Measurements from ENCODE around the gene MYBPC3. TPM values are rescaled to one million over a fixed set of nuclear protein-coding genes. Genes with fewer than 3 reads are reported as not detected.

The MYBPC3 gene
- total RNA-seq, 1 donor from 2014 or later: not detected

DNA sequence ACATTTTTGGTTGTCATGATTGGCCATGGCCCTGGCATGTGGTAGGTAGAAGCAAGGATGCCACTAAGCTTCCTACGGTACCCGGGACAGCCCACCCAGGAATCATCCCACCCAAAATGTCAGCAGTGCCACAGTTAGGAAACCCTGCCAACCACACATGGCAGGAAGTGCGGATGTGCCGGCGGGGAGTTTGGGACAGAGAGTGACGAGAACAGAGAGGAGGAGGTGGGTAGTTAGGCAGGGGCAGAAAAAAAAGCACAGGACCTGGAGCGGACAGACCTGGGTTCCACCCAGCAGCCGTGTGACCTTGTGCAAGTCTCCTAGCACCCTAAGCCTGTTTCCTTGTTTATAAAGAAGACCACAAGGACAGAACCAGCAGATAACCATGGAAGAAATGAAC is 22.5 kb upstream of the MYBPC3 start:
- H3K36me3 Mint-ChIP-seq (ENCODE audit: low read depth, unreplicated experiment): no peaks in the 10 kb centered on the region
- H3K27ac Mint-ChIP-seq (ENCODE audit: unreplicated experiment): peak overlapping the region; percentile 64
- no peak for DNase-seq (ENCODE audit: low read depth)

DNA sequence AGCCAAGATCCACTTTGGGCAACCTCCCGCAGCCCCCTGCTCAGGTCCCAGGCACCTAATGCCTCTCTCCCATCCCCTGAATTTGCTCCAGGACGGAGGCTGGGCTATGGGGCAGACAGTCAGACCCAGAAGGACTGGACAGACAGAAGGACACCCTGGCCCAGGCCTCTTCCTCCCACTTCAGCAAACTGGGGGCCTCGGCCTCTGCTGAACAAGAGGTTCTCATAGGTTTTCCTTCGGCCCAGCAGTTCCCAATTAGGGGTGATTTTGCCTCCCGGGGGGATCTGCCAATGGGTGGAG is 22.2 kb upstream of the MYBPC3 start:
- DNase-seq (ENCODE audit: low read depth): no peak
- TF ChIP-seq, protein P1, sequence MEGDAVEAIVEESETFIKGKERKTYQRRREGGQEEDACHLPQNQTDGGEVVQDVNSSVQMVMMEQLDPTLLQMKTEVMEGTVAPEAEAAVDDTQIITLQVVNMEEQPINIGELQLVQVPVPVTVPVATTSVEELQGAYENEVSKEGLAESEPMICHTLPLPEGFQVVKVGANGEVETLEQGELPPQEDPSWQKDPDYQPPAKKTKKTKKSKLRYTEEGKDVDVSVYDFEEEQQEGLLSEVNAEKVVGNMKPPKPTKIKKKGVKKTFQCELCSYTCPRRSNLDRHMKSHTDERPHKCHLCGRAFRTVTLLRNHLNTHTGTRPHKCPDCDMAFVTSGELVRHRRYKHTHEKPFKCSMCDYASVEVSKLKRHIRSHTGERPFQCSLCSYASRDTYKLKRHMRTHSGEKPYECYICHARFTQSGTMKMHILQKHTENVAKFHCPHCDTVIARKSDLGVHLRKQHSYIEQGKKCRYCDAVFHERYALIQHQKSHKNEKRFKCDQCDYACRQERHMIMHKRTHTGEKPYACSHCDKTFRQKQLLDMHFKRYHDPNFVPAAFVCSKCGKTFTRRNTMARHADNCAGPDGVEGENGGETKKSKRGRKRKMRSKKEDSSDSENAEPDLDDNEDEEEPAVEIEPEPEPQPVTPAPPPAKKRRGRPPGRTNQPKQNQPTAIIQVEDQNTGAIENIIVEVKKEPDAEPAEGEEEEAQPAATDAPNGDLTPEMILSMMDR (IDR thresholded peaks at IDR 0.05; ENCODE audit: insufficient read depth, low read depth, low read length): no peak
- no peak for TF ChIP-seq EZH2 (IDR thresholded peaks at IDR 0.05; ENCODE audit: insufficient read depth, low read length)
- H3K79me2 ChIP-seq (ENCODE audit: insufficient read depth, low read length): no peaks in the 10 kb centered on the region
- no peaks in the 10 kb centered on the region for H4K20me1 ChIP-seq (ENCODE audit: insufficient read depth, low read length)
- no peaks in the 10 kb centered on the region for H3K36me3 ChIP-seq (ENCODE audit: insufficient read depth, low read length)
- no peaks in the 10 kb centered on the region for H3K27me3 ChIP-seq (ENCODE audit: insufficient read depth, low read length)
- Mint-ChIP-seq H3K27me3 (ENCODE audit: low read depth, unreplicated experiment) (peaks cover 4% of the 10 kb centered on the region), H3K4me1 (ENCODE audit: low read depth, unreplicated experiment) (peaks cover 11% of the 10 kb centered on the region), H3K36me3 (ENCODE audit: low read depth, unreplicated experiment) (no peaks in the 10 kb centered on the region), H3K9me3 (ENCODE audit: unreplicated experiment) (no peaks in the 10 kb centered on the region), H3K4me3 (ENCODE audit: unreplicated experiment) (no peak overlapping the region), H3K27ac (ENCODE audit: unreplicated experiment) (peak overlapping the region; percentile 64)
- FAIRE-seq: no peak
- H2AFZ ChIP-seq (ENCODE audit: low read depth, low read length): no peak overlapping the region
- H3K9me3 ChIP-seq (ENCODE audit: insufficient read depth, low read depth, low read length): no peaks in the 10 kb centered on the region
- H3K27ac ChIP-seq (ENCODE audit: low read depth, low read length): no peak overlapping the region
- no peak overlapping the region for H3K4me3 ChIP-seq (ENCODE audit: insufficient read depth, low read depth, low read length)
- H3K4me1 ChIP-seq (ENCODE audit: insufficient read depth, low read length): peaks cover 6% of the 10 kb centered on the region
- no peak overlapping the region for H3K4me2 ChIP-seq (ENCODE audit: low read length)
- H3K9ac ChIP-seq (ENCODE audit: low read length): no peak overlapping the region

More for the DNA sequence above, 22.5 kb upstream of the MYBPC3 start:
- Histone ChIP-seq H3K9me3 (ENCODE audit: insufficient read depth, low read depth, low read length) (no peaks in the 10 kb centered on the region), H3K27ac (ENCODE audit: low read depth, low read length) (no peak overlapping the region), H2AFZ (ENCODE audit: low read depth, low read length) (no peak overlapping the region), H3K36me3 (ENCODE audit: insufficient read depth, low read length) (no peaks in the 10 kb centered on the region), H3K79me2 (ENCODE audit: insufficient read depth, low read length) (no peaks in the 10 kb centered on the region), H3K4me1 (ENCODE audit: insufficient read depth, low read length) (peaks cover 6% of the 10 kb centered on the region), H3K4me2 (ENCODE audit: low read length) (no peak overlapping the region), H3K9ac (ENCODE audit: low read length) (no peak overlapping the region), H3K4me3 (ENCODE audit: insufficient read depth, low read depth, low read length) (no peak overlapping the region), H3K27me3 (ENCODE audit: insufficient read depth, low read length) (no peaks in the 10 kb centered on the region), H4K20me1 (ENCODE audit: insufficient read depth, low read length) (no peaks in the 10 kb centered on the region)
- peaks cover under 1% of the 10 kb centered on the region for H3K27me3 Mint-ChIP-seq (ENCODE audit: low read depth, unreplicated experiment)
- FAIRE-seq: no peak
- H3K9me3 Mint-ChIP-seq (ENCODE audit: unreplicated experiment): no peaks in the 10 kb centered on the region
- H3K4me3 Mint-ChIP-seq (ENCODE audit: unreplicated experiment): no peak overlapping the region
- peaks cover 11% of the 10 kb centered on the region for H3K4me1 Mint-ChIP-seq (ENCODE audit: low read depth, unreplicated experiment)
- no peak for TF ChIP-seq EZH2 (IDR thresholded peaks at IDR 0.05; ENCODE audit: insufficient read depth, low read length)
- TF ChIP-seq, protein P1 (IDR thresholded peaks at IDR 0.05; ENCODE audit: insufficient read depth, low read depth, low read length): no peak

DNA sequence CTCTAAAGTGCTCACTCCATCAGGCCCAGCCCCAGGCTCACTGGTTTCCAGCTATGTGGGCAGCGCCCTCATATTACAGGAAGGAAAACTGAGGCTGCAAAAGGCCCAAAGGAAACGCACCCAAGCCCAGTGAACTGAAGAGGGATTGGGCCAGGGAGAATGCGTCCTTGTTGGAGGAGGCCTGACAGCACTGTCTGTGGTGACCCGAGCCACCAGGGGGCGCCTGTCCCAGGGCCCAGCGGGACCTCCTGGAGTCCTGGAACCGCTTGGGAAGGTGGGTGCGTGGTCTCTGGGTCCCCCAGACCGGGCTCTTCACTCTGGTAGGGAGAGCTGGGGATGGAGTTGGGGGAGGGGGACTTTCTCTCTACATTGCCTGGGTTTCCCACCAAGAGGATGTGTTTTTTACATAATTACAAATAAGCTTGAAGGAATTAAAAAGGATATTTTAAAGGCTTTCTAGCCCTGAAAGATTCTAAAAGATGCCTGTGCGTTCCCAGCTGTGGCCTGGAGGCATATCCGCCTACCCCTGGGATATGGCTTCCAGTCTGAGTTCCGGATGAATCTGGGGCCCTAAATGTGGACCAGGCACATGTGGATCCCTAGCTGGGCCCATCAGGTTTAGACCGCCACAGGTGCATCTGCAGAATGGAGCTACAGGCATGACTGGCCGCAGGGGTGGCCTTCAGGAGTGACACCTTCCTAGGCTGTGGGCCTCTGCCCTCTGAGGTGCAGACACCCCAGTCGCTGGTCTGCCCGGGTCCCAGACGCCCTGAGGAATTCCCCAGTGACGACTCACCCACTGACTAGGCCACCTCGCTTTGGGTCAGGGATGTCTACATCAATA is 21.6 kb upstream of the MYBPC3 start:
- no peaks in the 10 kb centered on the region for H3K36me3 ChIP-seq (ENCODE audit: insufficient read depth, low read length)
- no peak overlapping the region for H3K27ac Mint-ChIP-seq (ENCODE audit: unreplicated experiment)
- no peaks in the 10 kb centered on the region for H3K9me3 Mint-ChIP-seq (ENCODE audit: unreplicated experiment)
- H3K4me1 ChIP-seq (ENCODE audit: insufficient read depth, low read length): peaks cover 6% of the 10 kb centered on the region
- peak; percentile 32 for DNase-seq (ENCODE audit: low read depth)
- no peak for TF ChIP-seq EZH2 (IDR thresholded peaks at IDR 0.05; ENCODE audit: insufficient read depth, low read length)
- TF ChIP-seq, protein P1 (IDR thresholded peaks at IDR 0.05; ENCODE audit: insufficient read depth, low read depth, low read length): peak; percentile 81
- no peak overlapping the region for H3K4me3 Mint-ChIP-seq (ENCODE audit: unreplicated experiment)
- H3K36me3 Mint-ChIP-seq (ENCODE audit: low read depth, unreplicated experiment): no peaks in the 10 kb centered on the region
- H3K4me2 ChIP-seq (ENCODE audit: low read length): no peak overlapping the region
- H3K4me3 ChIP-seq (ENCODE audit: insufficient read depth, low read depth, low read length): no peak overlapping the region
- H3K79me2 ChIP-seq (ENCODE audit: insufficient read depth, low read length): no peaks in the 10 kb centered on the region
- H2AFZ ChIP-seq (ENCODE audit: low read depth, low read length): peak overlapping the region; percentile 58
- H3K27me3 Mint-ChIP-seq (ENCODE audit: low read depth, unreplicated experiment): peaks cover 7% of the 10 kb centered on the region
- no peak overlapping the region for H3K9ac ChIP-seq (ENCODE audit: low read length)
- no peak for FAIRE-seq
- H3K4me1 Mint-ChIP-seq (ENCODE audit: low read depth, unreplicated experiment): peaks cover 11% of the 10 kb centered on the region
- no peaks in the 10 kb centered on the region for H3K27me3 ChIP-seq (ENCODE audit: insufficient read depth, low read length)
- no peaks in the 10 kb centered on the region for H3K9me3 ChIP-seq (ENCODE audit: insufficient read depth, low read depth, low read length)
- no peaks in the 10 kb centered on the region for H4K20me1 ChIP-seq (ENCODE audit: insufficient read depth, low read length)
- no peak overlapping the region for H3K27ac ChIP-seq (ENCODE audit: low read depth, low read length)
